Activated CD4-positive, alpha-beta T cell treated with anti-CD3 and anti-CD28 coated beads for 24 hours (primary cell): ENCODE data around the gene SLC44A2.

Experiments used
- DNase-seq, 2 donors: peaks; one replicate each; pipeline ENCODE4 v3.0.0-alpha.2; 2020; ENCODE audit warnings: low read depth in 2 of 2

Gene SLC44A2

GRCh38 chr19:10682397-10683063 is 57.2 kb downstream of the SLC44A2 start:
- no peak for DNase-seq

- DNase-seq, result no peak
Measured at GRCh38 chr19:10683064-10683426, 57.7 kb downstream of the SLC44A2 start.

- DNase-seq, result no peak
Measured at GRCh38 chr19:10683582-10683981, 58.2 kb downstream of the SLC44A2 start.

DNA sequence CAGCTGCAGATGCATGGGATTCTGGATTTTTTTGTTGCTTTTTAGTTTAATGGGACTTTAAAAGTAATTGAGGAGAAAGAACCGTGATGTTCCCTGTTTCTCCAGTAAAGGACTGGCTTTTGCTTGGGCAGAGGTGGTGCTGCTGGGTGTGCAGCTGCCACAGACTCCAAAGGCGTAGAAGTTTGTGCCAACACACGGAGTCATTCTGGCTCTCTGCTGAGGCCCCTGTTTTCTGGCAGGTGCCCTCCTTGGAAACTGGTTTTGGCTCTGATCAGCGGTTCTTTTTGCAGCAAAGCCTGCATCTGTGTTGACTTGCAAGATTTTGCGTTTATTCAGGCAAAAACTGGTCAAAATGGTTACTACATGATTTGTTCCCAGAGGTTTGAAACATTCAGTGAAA is 59.9 kb downstream of the SLC44A2 start:
- DNase-seq, result no peak

DNA sequence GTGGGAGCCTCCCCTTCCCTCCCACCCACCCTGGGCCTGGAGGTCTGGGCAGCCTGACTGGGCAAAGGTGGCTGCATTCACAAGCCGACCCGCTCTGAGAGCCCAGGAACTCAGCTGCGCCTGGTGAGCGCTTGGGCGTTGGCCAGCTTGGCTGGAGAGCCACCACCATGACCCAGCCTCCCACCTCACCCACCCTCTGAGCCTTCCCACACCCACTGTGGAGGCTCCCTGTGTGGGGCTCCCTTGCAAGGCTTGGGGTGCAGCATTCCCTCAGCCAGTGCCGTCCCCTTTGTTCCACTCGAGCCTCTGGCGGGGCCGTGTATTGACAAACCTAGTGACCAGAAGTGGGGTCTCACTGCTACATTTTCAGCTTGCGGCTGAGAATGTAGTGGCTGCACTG is 60.8 kb downstream of the SLC44A2 start:
- no peak for DNase-seq

- no peak for DNase-seq
Measured at GRCh38 chr19:10686661-10687517, 61.5 kb downstream of the SLC44A2 start.

DNA sequence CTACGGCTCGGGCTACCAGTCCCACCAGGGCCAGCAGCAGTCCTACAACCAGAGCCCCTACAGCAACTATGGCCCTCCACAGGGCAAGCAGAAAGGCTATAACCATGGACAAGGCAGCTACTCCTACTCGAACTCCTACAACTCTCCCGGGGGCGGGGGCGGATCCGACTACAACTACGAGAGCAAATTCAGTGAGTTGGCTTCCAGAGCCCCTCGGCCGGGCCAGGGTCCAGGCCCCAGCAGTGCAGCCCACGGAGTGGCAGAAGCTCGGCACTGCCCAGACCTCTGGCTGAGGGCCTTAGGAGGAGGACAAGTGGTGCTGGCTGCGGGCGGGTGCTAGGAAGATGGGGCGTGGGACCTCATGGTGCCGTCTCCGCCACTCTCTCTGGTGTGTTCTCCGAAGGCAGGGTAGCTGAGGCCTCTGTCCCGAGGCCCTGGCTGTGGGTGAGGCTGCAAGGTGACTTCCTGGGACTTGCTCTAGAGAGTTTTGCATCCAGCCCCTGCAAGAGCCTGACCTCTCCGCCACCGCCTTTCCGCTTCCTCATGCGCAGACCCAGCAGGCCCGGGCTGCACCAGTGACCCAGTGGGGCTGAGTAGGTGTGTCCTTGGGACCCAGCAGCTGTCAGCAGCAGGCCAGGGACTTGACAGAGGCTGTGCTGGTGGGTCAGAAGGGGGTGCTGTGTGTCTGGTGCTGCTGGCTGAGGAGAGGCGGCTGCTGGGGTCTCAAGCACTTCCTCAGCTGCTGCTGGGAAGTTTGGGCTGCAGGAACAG is 62.4 kb downstream of the SLC44A2 start:
- DNase-seq, result no peak

GRCh38 chr19:10688545-10689280 is 63.4 kb downstream of the SLC44A2 start:
- DNase-seq, result no peak

GRCh38 chr19:10690341-10690781 is 65.0 kb downstream of the SLC44A2 start:
- DNase-seq, result no peak

DNA sequence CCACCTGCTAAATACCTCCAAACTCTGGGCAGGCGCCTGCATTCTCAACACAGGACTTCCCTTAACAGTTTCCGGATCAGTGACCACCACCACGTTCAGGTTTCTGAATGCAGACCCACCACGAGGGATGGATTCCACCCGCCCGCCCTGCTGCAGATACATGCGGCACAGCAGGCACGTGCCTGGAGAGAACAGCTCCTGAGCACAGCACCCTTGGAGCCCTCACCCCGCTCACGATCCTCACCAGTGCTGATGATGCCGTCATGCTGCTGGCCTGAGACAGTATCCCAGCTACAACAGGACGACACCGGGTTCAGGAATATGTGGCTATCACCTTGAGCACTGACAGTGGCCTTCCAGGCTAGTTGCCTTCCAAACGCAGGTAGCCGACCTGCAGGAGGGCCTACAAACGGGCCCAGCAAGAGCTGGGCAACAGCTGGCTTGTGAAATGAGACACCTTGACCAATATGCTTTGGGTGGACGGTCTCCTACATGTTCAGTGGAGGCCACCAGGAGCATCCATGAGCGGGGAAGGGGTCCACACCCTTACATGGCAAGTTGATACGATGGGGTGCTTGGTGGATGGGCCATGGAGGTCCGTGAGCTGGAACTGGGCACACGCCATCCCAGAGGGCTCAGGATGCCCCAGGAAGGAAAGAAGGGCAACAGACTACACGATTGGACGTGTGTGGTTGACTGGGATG is 66.0 kb downstream of the SLC44A2 start:
- no peak for DNase-seq

- DNase-seq, result no peak
Measured at GRCh38 chr19:10691883-10692282, 66.5 kb downstream of the SLC44A2 start.

DNA sequence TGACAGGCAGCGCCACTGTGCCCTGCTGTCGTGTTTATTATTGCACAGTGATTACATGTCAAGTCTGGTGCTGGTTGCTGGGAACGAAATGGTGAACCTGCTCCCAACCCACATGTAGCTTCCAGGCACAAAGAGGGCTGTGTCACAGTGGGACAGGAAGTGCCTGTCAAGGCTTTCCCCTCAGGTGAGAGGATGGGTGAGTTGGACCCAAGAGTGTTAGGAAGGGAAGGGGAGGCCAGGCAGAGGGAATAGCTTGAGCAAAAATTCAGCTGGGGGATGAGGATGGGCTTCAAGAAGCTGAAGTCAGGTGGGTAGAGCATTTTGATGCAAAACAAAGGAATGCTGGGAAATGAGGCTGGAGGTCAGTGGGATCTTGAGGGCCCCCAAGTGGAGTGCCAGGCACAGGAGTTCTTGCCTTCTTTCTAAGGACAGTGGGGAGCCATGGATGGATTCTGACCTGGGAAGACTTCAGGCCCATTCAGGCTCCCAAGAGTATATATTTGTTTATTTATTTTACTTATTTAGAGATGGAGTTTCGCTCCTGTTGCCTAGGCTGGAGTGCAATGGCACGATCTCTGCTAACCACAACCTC is 67.4 kb downstream of the SLC44A2 start:
- no peak for DNase-seq
